Lung (tissue), 12 donors: Measurements from ENCODE around the gene RASL10A. TPM values are rescaled to one million over a fixed set of nuclear protein-coding genes. Genes with fewer than 3 reads are reported as not detected.

Experiments used
- ATAC-seq: fragments of 200-7000 bp; cut with Tn5 transposase; one replicate; pipeline ENCODE4 v1.9.1; 2020; ENCODE audit warnings: moderate number of reproducible peaks; ENCODE audit not compliant: insufficient read depth, low FRiP score
- DNase-seq, 3 donors: peaks; one replicate each; pipeline ENCODE4 v3.0.0-alpha.2; 2013 to 2017
- H3K27ac ChIP-seq, 2 donors: one replicate each; pipeline ENCODE4 v1.5.1; 2013; ENCODE audit warnings: mild to moderate bottlenecking in 2 of 2, moderate library complexity in 2 of 2, control low read depth in 1 of 2, inconsistent platforms in 1 of 2, low read depth in 1 of 2, low read length in 1 of 2
- H3K27me3 ChIP-seq, 3 donors: one replicate each; pipeline ENCODE4 v1.5.1; 2013; ENCODE audit warnings: low read length in 2 of 3; ENCODE audit not compliant: control insufficient read depth in 3 of 3, insufficient read depth in 3 of 3
- H3K36me3 ChIP-seq, 4 donors: one replicate each; pipeline ENCODE4 v1.5.1; 2013; ENCODE audit warnings: low read length in 4 of 4, mild to moderate bottlenecking in 1 of 4, moderate library complexity in 1 of 4; ENCODE audit not compliant: control insufficient read depth in 4 of 4, insufficient read depth in 4 of 4
- H3K4me1 ChIP-seq, 5 donors: one replicate each; pipeline ENCODE4 v1.5.1; 2013; ENCODE audit warnings: low read length in 5 of 5, mild to moderate bottlenecking in 2 of 5, moderate library complexity in 1 of 5; ENCODE audit not compliant: control insufficient read depth in 5 of 5, insufficient read depth in 5 of 5
- H3K4me3 ChIP-seq: one replicate; pipeline ENCODE4 v1.5.1; 2013; ENCODE audit warnings: mild to moderate bottlenecking, control low read depth, moderate library complexity
- H3K9ac ChIP-seq, 2 donors: one replicate each; pipeline ENCODE4 v1.5.1; 2013; ENCODE audit warnings: low read length in 2 of 2, control low read depth in 1 of 2; ENCODE audit not compliant: insufficient read depth in 1 of 2
- H3K9me3 ChIP-seq, 4 donors: one replicate each; pipeline ENCODE4 v1.5.1; 2013; ENCODE audit warnings: low read length in 3 of 4, mild to moderate bottlenecking in 1 of 4, moderate library complexity in 1 of 4; ENCODE audit not compliant: control insufficient read depth in 4 of 4, insufficient read depth in 3 of 4
- CTCF ChIP-seq: IDR thresholded peaks from 2 replicates; pipeline ENCODE4 v1.5.1; 2012; ENCODE audit warnings: mild to moderate bottlenecking; ENCODE audit errors: control extremely low read depth, extremely low read depth
- WGBS, 2 donors: extraction: QIAGEN DNeasy Blood & Tissue Kit; methylation state at CpG; one replicate each; pipeline ENCODE4 v1.1.7; 2013; 5-methylcytosine and 5-hydroxymethylcytosine counted together
- polyA plus RNA-seq, 2 donors: library from polyadenylated mRNA; stranded (reverse); fragments of 200-250 nt; gene quantifications; one replicate each; pipeline ENCODE4 v1.2.1, GENCODE V29; 2013
- total RNA-seq, 2 donors: library from RNA; depleted of rRNA in 1 of 2; stranded (reverse); fragments of >200 nt in 1 of 2; gene quantifications; one replicate each; pipeline ENCODE4 v1.2.1, GENCODE V29; 2014 to 2021
- donor health status: control.
- donor health status: control.
- donor health status: Bipolar disorder and iron deficiency.
- donor health status: healthy.
- donor health status: DM: yes; HTN: yes; CAD: no.

Gene RASL10A
- total and polyA plus RNA-seq, 4 donors: 0.71 to 3.3 (median 2.0) TPM; not detected in 1

DNA sequence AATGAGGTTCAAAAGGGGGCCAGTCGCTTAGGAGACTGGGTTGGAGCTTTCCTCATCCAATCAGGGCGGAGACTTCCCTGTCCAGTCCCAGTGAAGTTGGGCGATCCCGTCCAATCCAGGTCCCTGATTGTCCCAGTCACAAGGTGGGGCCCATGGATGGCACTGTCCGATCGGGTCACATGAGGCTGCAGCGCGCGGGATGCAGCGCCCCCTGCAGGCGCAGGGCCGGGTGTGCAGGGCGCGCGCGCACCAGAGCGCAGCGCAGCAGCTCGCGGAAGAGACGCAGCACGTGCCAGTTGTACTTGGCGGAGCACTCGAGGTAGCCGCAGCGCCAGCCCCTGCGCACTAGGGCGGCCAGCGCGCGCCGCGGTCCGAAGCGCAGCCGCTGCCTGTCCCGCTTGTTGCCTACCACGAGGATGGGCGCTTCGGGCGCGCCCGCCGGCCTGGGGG lies 2.3 kb downstream of the RASL10A start:
- 15 to 19% methylated on average over 29 to 44 of the region's 44 CpGs for WGBS, 2 donors
- no peak overlapping the region for H3K4me3 ChIP-seq
- H3K27me3 ChIP-seq: peaks cover 0 to 36% (median 35%) of the 10 kb centered on the region in 3 donors
- no peaks in the 10 kb centered on the region for H3K9me3 ChIP-seq
- H3K4me1 ChIP-seq: peaks cover 0 to 43% (median 6%) of the 10 kb centered on the region in 5 donors
- ATAC-seq (no peak), DNase-seq (peak; percentile 57 to 71 (median 63))
- no peak overlapping the region for H3K27ac ChIP-seq
- H3K36me3 ChIP-seq: peaks cover 0 to 4% (median 2%) of the 10 kb centered on the region in 4 donors
- TF ChIP-seq CTCF: no peak
- H3K9ac ChIP-seq: no peak overlapping the region

- H3K27ac ChIP-seq: no peak overlapping the region
- no peaks in the 10 kb centered on the region for H3K9me3 ChIP-seq
- H3K4me3 ChIP-seq: no peak overlapping the region
- 94 to 96% methylated on average over 25 of the region's 25 CpGs for WGBS, 2 donors
- H3K9ac ChIP-seq: no peak overlapping the region
- ATAC-seq: no peak
- H3K36me3 ChIP-seq: peaks cover 0 to 4% (median 2%) of the 10 kb centered on the region in 4 donors
- DNase-seq: no peak
- peaks cover 0 to 50% (median 8%) of the 10 kb centered on the region in 5 donors for H3K4me1 ChIP-seq
- peaks cover 0 to 36% (median 35%) of the 10 kb centered on the region in 3 donors for H3K27me3 ChIP-seq
- no peak for TF ChIP-seq CTCF
Measured at GRCh38 chr22:29312218-29313125, 3.0 kb downstream of the RASL10A start.

- H3K4me3 ChIP-seq: no peak overlapping the region
- H3K9me3 ChIP-seq: no peaks in the 10 kb centered on the region
- peaks cover 0 to 4% (median 2%) of the 10 kb centered on the region in 4 donors for H3K36me3 ChIP-seq
- H3K9ac ChIP-seq: no peak overlapping the region
- H3K4me1 ChIP-seq: peaks cover 0 to 51% (median 8%) of the 10 kb centered on the region in 5 donors
- DNase-seq (no peak), ATAC-seq (no peak)
- TF ChIP-seq CTCF: no peak
- 77 to 80% methylated on average over 48 to 50 of the region's 50 CpGs for WGBS, 2 donors
- H3K27ac ChIP-seq: peak overlapping the region; percentile 60 to 71
- peaks cover 0 to 30% (median 28%) of the 10 kb centered on the region in 3 donors for H3K27me3 ChIP-seq
Measured at GRCh38 chr22:29311464-29312217, 3.9 kb downstream of the RASL10A start.
